ENCODE measurements around the gene AQP9.

- TF ChIP-seq POLR2A (IDR thresholded peaks at IDR 0.05; ENCODE audit: low read depth, low read length) (no peak), TAF1 (IDR thresholded peaks at IDR 0.05; ENCODE audit: borderline replicate concordance, low read depth, low read length) (no peak), POLR2AphosphoS5 (IDR thresholded peaks at IDR 0.05; ENCODE audit: low read depth, low read length) (no peak)
Observed at GRCh38 chr15:58109419-58109818, 28.8 kb upstream of the AQP9 start.

All from GM12892 (cell line).